RWPE2 (cell line): Measurements from ENCODE around the gene PGK2.

Experiments
- ATAC-seq: fragments of 200-7000 bp; cut with Tn5 transposase; 3 replicates; pipeline ENCODE4 v1.9.1; 2021; ENCODE audit warnings: low read depth
- DNase-seq: peaks from one replicate; pipeline ENCODE4 v3.0.0-alpha.2; 2020; ENCODE audit warnings: low spot score
- H3K27ac ChIP-seq: fragments of 450-650 bp; 2 replicates; pipeline ENCODE4 v1.5.1; 2017; ENCODE audit warnings: mild to moderate bottlenecking; ENCODE audit not compliant: poor library complexity, severe bottlenecking
- H3K27me3 ChIP-seq: fragments of 250-450 bp; sonication (Bioruptor Pico); 2 replicates; pipeline ENCODE4 v1.5.1; 2021; ENCODE audit warnings: mild to moderate bottlenecking, moderate library complexity; ENCODE audit not compliant: insufficient read depth, poor library complexity, severe bottlenecking
- H3K36me3 ChIP-seq: fragments of 250-450 bp; sonication (Bioruptor Pico); 2 replicates; pipeline ENCODE4 v1.5.1; 2020; ENCODE audit warnings: low read depth, mild to moderate bottlenecking, moderate library complexity
- H3K4me1 ChIP-seq: fragments of 250-450 bp; sonication (Bioruptor Pico); 2 replicates; pipeline ENCODE4 v1.5.1; 2021; ENCODE audit warnings: mild to moderate bottlenecking, moderate library complexity; ENCODE audit not compliant: insufficient read depth, poor library complexity, severe bottlenecking
- H3K4me3 ChIP-seq: fragments of 250-450 bp; sonication (Bioruptor Pico); 2 replicates; pipeline ENCODE4 v1.5.1; 2021; ENCODE audit warnings: mild to moderate bottlenecking, moderate library complexity; ENCODE audit not compliant: severe bottlenecking
- H3K9me3 ChIP-seq: fragments of 250-450 bp; sonication (Bioruptor Pico); 2 replicates; pipeline ENCODE4 v1.5.1; 2021; ENCODE audit warnings: mild to moderate bottlenecking, moderate library complexity; ENCODE audit not compliant: severe bottlenecking
- CTCF ChIP-seq: fragments of 450-650 bp; IDR thresholded peaks from one replicate; pipeline ENCODE4 v1.5.1; 2017; ENCODE audit warnings: mild to moderate bottlenecking, moderate library complexity; ENCODE audit not compliant: poor library complexity, severe bottlenecking

The PGK2 gene

DNA sequence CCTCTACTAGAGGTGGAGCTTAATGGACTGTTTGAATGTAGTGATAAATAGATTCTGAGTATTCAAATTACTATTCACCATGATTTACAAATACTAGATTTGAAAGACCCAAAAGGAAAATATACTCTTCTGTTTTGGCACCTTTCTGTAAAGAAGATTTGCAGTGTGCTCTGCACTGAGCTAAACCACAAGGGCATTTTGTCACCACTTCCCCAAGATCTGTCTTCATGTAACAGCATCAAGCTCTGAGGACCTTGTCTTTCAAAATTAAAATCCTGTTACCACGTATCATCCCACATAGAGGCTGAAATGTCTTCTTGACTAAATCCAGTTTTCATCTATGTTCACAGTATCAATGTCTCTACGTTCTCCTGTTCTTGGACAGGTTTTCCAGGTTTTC is 3.3 kb upstream of the PGK2 start:
- H3K27ac ChIP-seq, result no peak overlapping the region
- DNase-seq (no peak), ATAC-seq (no peak)
- no peak for TF ChIP-seq CTCF
- H3K9me3 ChIP-seq, result no peaks in the 10 kb centered on the region
- H3K4me1 ChIP-seq, result no peaks in the 10 kb centered on the region
- no peaks in the 10 kb centered on the region for H3K36me3 ChIP-seq
- H3K4me3 ChIP-seq, result no peak overlapping the region
- no peaks in the 10 kb centered on the region for H3K27me3 ChIP-seq

DNA sequence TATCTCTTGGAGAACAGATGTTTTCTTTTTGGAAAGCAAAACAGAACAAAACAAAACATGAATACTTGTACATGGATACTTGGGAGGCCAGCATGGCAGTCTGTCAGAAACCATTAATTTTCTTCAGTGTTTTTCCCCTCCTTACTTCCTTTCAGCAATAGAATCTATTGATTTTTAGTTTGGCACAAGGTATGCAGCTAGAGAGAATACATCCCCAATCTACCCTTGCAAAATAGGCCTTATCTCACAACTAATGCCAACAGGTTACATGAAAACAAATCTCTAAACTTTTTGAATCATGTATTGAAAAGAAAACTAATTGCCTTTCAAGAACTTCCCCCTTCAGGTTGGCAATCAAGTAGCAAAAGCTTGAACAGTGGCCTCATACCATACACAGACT is 2.8 kb downstream of the PGK2 start:
- no peaks in the 10 kb centered on the region for H3K27me3 ChIP-seq
- no peak for TF ChIP-seq CTCF
- H3K27ac ChIP-seq, result no peak overlapping the region
- ATAC-seq (no peak), DNase-seq (no peak)
- H3K4me1 ChIP-seq, result no peaks in the 10 kb centered on the region
- no peaks in the 10 kb centered on the region for H3K36me3 ChIP-seq
- H3K4me3 ChIP-seq, result no peak overlapping the region
- no peaks in the 10 kb centered on the region for H3K9me3 ChIP-seq

- no peak for TF ChIP-seq CTCF
- H3K9me3 ChIP-seq, result no peaks in the 10 kb centered on the region
- DNase-seq, result no peak
- H3K27me3 ChIP-seq, result no peaks in the 10 kb centered on the region
- H3K4me1 ChIP-seq, result no peaks in the 10 kb centered on the region
- no peaks in the 10 kb centered on the region for H3K36me3 ChIP-seq
- no peak for ATAC-seq
- no peak overlapping the region for H3K27ac ChIP-seq
- H3K4me3 ChIP-seq, result no peak overlapping the region
Observed at GRCh38 chr6:49782725-49783124, 4.4 kb downstream of the PGK2 start.

DNA sequence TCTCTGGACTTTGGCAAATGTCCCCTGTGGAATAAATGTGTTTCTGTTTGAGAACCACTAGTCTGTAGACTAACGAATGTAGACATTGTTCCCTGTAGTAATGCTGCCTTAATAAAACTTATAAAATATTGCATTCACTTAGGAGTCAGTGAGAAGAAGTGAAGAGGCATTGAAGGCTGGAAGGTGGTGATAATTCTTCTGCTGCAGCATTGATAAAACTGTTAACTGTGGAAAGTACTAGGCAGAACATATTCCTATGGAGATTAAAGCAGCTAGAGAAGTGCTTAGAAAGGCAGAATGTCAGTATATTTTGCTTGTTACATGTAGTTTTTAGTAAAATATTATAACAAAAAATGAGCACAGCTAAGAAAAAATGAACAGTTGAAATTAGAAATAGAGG is 4.8 kb downstream of the PGK2 start:
- no peaks in the 10 kb centered on the region for H3K9me3 ChIP-seq
- DNase-seq, result no peak
- H3K4me3 ChIP-seq, result no peak overlapping the region
- H3K27me3 ChIP-seq, result no peaks in the 10 kb centered on the region
- TF ChIP-seq CTCF, result no peak
- H3K36me3 ChIP-seq, result no peaks in the 10 kb centered on the region
- H3K4me1 ChIP-seq, result no peaks in the 10 kb centered on the region
- H3K27ac ChIP-seq, result no peak overlapping the region
- ATAC-seq, result no peak

GRCh38 chr6:49776444-49776843 is 10.6 kb downstream of the PGK2 start:
- Histone ChIP-seq H3K4me1 (no peaks in the 10 kb centered on the region), H3K27me3 (no peaks in the 10 kb centered on the region), H3K4me3 (no peak overlapping the region), H3K36me3 (no peaks in the 10 kb centered on the region), H3K9me3 (no peaks in the 10 kb centered on the region), H3K27ac (no peak overlapping the region)
- no peak for TF ChIP-seq CTCF
- DNase-seq (no peak), ATAC-seq (no peak)
